ENCODE data around the gene FHIT.

GRCh38 chr3:60514085-60514649 is 737.1 kb downstream of the FHIT start:
- no peak for TF ChIP-seq POLR2A (IDR thresholded peaks at IDR 0.05; ENCODE audit: low read length)
- TF ChIP-seq GATA1 (IDR thresholded peaks at IDR 0.05; ENCODE audit: low read depth, low read length): no peak

All from erythroblast (primary cell).